HepG2 (cell line): ENCODE results near the gene POU2F1. TPM values are rescaled to one million over a fixed set of nuclear protein-coding genes. Genes with fewer than 3 reads are reported as not detected.

Experiments used
- ATAC-seq: fragments of 200-7000 bp; cut with Tn5 transposase; 3 replicates; pipeline ENCODE4 v1.9.1; 2020; ENCODE audit warnings: mild to moderate bottlenecking, moderate library complexity
- BruUV-seq: library from RNA; stranded (reverse); fragments of 400-500 nt; replicated peaks from 2 replicates; lab custom pipeline; 2021; lab: Mats Ljungman, UMichigan
- CTCF ChIA-PET: fragments of 300-600 bp; formaldehyde crosslinking; extraction: SDS; loops from one replicate; lab custom pipeline; 2021; ENCODE audit warnings: low total read pairs, inconsistent platforms, low intra/inter-chr PET ratio; lab: Yijun Ruan, JAX
- POLR2A ChIA-PET: fragments of 350-600 bp; sonication (Branson Sonifier 250); formaldehyde crosslinking; loops from one replicate; lab custom pipeline; 2020; ENCODE audit warnings: antibody characterized with exemption, inconsistent platforms; lab: Yijun Ruan, JAX
- DNase-seq: peaks from one replicate; pipeline ENCODE4 v3.0.0-alpha.2; 2015; ENCODE audit warnings: low spot score
- FAIRE-seq: peaks from 3 replicates; lab custom pipeline; 2011; peaks lifted over from hg19 to GRCh38; lab: Jason Lieb, UNC
- H2AFZ ChIP-seq: one replicate; pipeline ENCODE4 v1.6.1; 2011; ENCODE audit warnings: low read length, inconsistent platforms
- H3K27ac ChIP-seq: fragments of 300-600 bp; 3 replicates; pipeline ENCODE4 v1.8.0; 2011; ENCODE audit warnings: mixed run types, mild to moderate bottlenecking, mixed read lengths, low read length, inconsistent platforms; ENCODE audit not compliant: insufficient read depth; ENCODE audit errors: extremely low read length
- H3K27me3 ChIP-seq, 2 experiments: fragments of 200-600 bp in 1 of 2; 2 replicates in 1 of 2; 3 replicates in 1 of 2; pipeline versions ENCODE4 v1.6.0 to v1.8.0; 2011; ENCODE audit warnings: low read length in 2 of 2, mild to moderate bottlenecking in 2 of 2, moderate library complexity in 2 of 2, inconsistent platforms in 1 of 2; ENCODE audit not compliant: insufficient read depth in 2 of 2, control insufficient read depth in 1 of 2
- H3K36me3 ChIP-seq, 2 experiments: fragments of 200-600 bp in 1 of 2; replicated peaks in 1 of 2; 2 replicates in 1 of 2; 3 replicates in 1 of 2; pipeline versions ENCODE4 v1.5.1 to v1.8.0; 2011; ENCODE audit warnings: low read length in 2 of 2, inconsistent platforms in 1 of 2; ENCODE audit not compliant: insufficient read depth in 2 of 2, control insufficient read depth in 1 of 2
- H3K4me1 ChIP-seq: 2 replicates; pipeline ENCODE4 v1.5.1; 2012; ENCODE audit warnings: low read length, inconsistent platforms; ENCODE audit not compliant: insufficient read depth
- H3K4me2 ChIP-seq: 2 replicates; pipeline ENCODE4 v1.6.0; 2011; ENCODE audit warnings: low read depth, low read length, inconsistent platforms
- H3K4me3 ChIP-seq, 3 experiments: fragments of 200-600 bp in 1 of 3; sonication (generic), shearing (Covaris generic) in 1 of 3; replicated peaks in 1 of 3; 2 replicates each; pipeline ENCODE4 v1.5.1; 2011 to 2016; ENCODE audit warnings: low read length in 3 of 3, inconsistent platforms in 2 of 3, low read depth in 2 of 3, mild to moderate bottlenecking in 2 of 3, control low read depth in 1 of 3, mixed read lengths in 1 of 3; ENCODE audit not compliant: insufficient read depth in 1 of 3
- H3K79me2 ChIP-seq: one replicate; pipeline ENCODE4 v1.6.1; 2011; ENCODE audit warnings: low read length, inconsistent platforms; ENCODE audit not compliant: insufficient read depth
- H3K9ac ChIP-seq: 2 replicates; pipeline ENCODE4 v1.6.0; 2011; ENCODE audit warnings: mild to moderate bottlenecking, low read depth, low read length, inconsistent platforms; ENCODE audit not compliant: insufficient read depth
- H3K9me3 ChIP-seq: 2 replicates; pipeline ENCODE4 v1.5.1; 2012; ENCODE audit warnings: mild to moderate bottlenecking, low read length
- H4K20me1 ChIP-seq: 2 replicates; pipeline ENCODE4 v1.6.0; 2011; ENCODE audit warnings: inconsistent platforms, mild to moderate bottlenecking, low read length, moderate library complexity; ENCODE audit not compliant: insufficient read depth
- HNF4A ChIP-seq: sonication (generic); formaldehyde crosslinking; IDR thresholded peaks from 2 replicates; pipeline ENCODE4 v1.4.0; 2020; ENCODE audit warnings: missing genetic modification reagents
- MEIS2 ChIP-seq: sonication (generic); formaldehyde crosslinking; IDR thresholded peaks from 2 replicates; pipeline ENCODE4 v1.9.0; 2021; ENCODE audit warnings: mild to moderate bottlenecking, missing genetic modification reagents
- NFE2L1 ChIP-seq: sonication (generic); formaldehyde crosslinking; IDR thresholded peaks from 2 replicates; pipeline ENCODE4 v1.4.0; 2020; ENCODE audit warnings: missing genetic modification reagents, mild to moderate bottlenecking, borderline replicate concordance
- NR1H2 ChIP-seq: sonication (generic); formaldehyde crosslinking; IDR thresholded peaks from 2 replicates; pipeline ENCODE4 v1.8.1; 2022; ENCODE audit warnings: low read depth, missing genetic modification reagents, borderline replicate concordance
- NR3C1 ChIP-seq: sonication (generic); formaldehyde crosslinking; IDR thresholded peaks from 2 replicates; pipeline ENCODE4 v1.4.0; 2020; ENCODE audit warnings: missing genetic modification reagents
- PAX8 ChIP-seq: sonication (generic); formaldehyde crosslinking; IDR thresholded peaks from 2 replicates; pipeline ENCODE4 v1.8.0; 2022; ENCODE audit warnings: mild to moderate bottlenecking, missing genetic modification reagents, borderline replicate concordance
- TBP ChIP-seq: sonication (generic); formaldehyde crosslinking; IDR thresholded peaks from 2 replicates; pipeline ENCODE4 v1.5.0; 2020; ENCODE audit warnings: missing genetic modification reagents
- TEAD2 ChIP-seq: sonication (generic); formaldehyde crosslinking; IDR thresholded peaks from 2 replicates; pipeline ENCODE4 v1.9.0; 2021; ENCODE audit warnings: missing genetic modification reagents
- ZNF225 ChIP-seq: sonication (generic); formaldehyde crosslinking; IDR thresholded peaks from 2 replicates; pipeline ENCODE4 v1.4.0; 2020; ENCODE audit warnings: mild to moderate bottlenecking, missing genetic modification reagents
- ZNF260 ChIP-seq: sonication (generic); formaldehyde crosslinking; IDR thresholded peaks from 2 replicates; pipeline ENCODE4 v1.4.0; 2020; ENCODE audit warnings: missing genetic modification reagents, low read depth, mild to moderate bottlenecking, borderline replicate concordance
- ZNF34 ChIP-seq: sonication (generic); formaldehyde crosslinking; IDR thresholded peaks from 2 replicates; pipeline ENCODE4 v1.4.0; 2020; ENCODE audit warnings: mild to moderate bottlenecking, missing genetic modification reagents, borderline replicate concordance
- ZNF879 ChIP-seq: sonication (generic); formaldehyde crosslinking; IDR thresholded peaks from 2 replicates; pipeline ENCODE4 v1.8.1; 2023; ENCODE audit warnings: missing genetic modification reagents
- WGBS: methylation state at CpG from one replicate; pipeline ENCODE4 v1.1.6; 2017; ENCODE audit warnings: low lambda C conversion rate; 5-methylcytosine and 5-hydroxymethylcytosine counted together
- in situ Hi-C: cut with HindIII; loops from 2 replicates; pipeline ENCODE4 v1.10.0; 2017; ENCODE audit warnings: low pct_unique_long_range_greater_than_20kb; ENCODE audit not compliant: extremely low pct_ligation_motif_present
- intact Hi-C: fragments of 100-400 bp; cut with micrococcal nuclease; formaldehyde crosslinking; loops from one replicate; pipeline ENCODE4 v1.10.0; 2022; ENCODE audit not compliant: unreplicated experiment
- polyA plus RNA-seq, 8 experiments: library from polyadenylated mRNA; depleted of rRNA in 3 of 8; stranded (reverse) in 7 of 8; unstranded in 1 of 8; fragments of >200 nt; fragmentation: Illumina TruSeq in 4 of 8; extraction: Trizol in 4 of 8; gene quantifications; 2 replicates each; pipeline versions ENCODE4 v1.2.1 to v1.2.3, GENCODE V29; 2011 to 2016; ENCODE audit warnings: low read depth in 4 of 8, missing spikeins in 1 of 8, mixed read lengths in 1 of 8; ENCODE audit not compliant: insufficient read depth in 1 of 8
- total RNA-seq, 5 experiments: library from RNA; depleted of rRNA; stranded (reverse); fragments of >200 nt; fragmentation: Illumina TruSeq; extraction: Trizol; gene quantifications; 2 replicates each; pipeline ENCODE4 v1.2.3, GENCODE V29; 2016; ENCODE audit warnings: low read depth in 1 of 5
- TF ChIP-seq, protein P1 (sequence below): sonication (generic); formaldehyde crosslinking; IDR thresholded peaks from 2 replicates; pipeline ENCODE4 v1.4.0; 2020; ENCODE audit warnings: missing genetic modification reagents

The POU2F1 gene
- total and polyA plus RNA-seq, 2 of the 13 experiments (the other 11 are each of a cell fraction or from before 2014, with no cell fraction given) = 10.2 to 13.0 TPM

DNA sequence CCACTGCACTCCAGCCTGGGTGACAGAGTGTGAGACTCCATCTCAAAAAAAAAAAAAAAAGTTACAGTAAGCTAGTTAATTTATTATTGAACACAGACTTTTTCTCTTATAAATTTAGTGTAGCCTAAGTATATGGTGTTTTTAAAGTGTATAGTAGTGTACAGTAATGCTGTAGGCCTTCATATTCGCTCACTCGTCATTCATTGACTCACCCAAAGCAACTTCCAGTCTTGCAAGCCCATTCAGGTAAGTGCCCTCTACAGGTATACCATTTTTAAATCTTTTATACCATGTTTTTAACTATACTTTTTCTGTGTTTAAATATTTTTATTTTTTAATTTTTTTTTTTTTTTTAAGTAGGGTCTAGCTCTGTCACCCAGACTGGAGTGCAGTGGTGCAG is 12.1 kb downstream of the POU2F1 start:
- 97% methylated on average over 2 of the region's 2 CpGs for WGBS
- H3K4me2 ChIP-seq = no peak overlapping the region
- CTCF ChIA-PET = no interaction called here
- H3K4me3 ChIP-seq = no peak overlapping the region
- FAIRE-seq = no peak
- peaks cover 21% of the 10 kb centered on the region for H3K4me1 ChIP-seq
- H4K20me1 ChIP-seq = peaks cover 3% of the 10 kb centered on the region
- intact Hi-C loops = no loop called here
- H3K9me3 ChIP-seq = no peaks in the 10 kb centered on the region
- H3K27me3 ChIP-seq = no peaks in the 10 kb centered on the region
- H2AFZ ChIP-seq = no peak overlapping the region
- H3K79me2 ChIP-seq = peaks cover 81% of the 10 kb centered on the region
- no peak overlapping the region for H3K9ac ChIP-seq
- no peaks in the 10 kb centered on the region for H3K36me3 ChIP-seq
- TF ChIP-seq ZNF260 (CRISPR knock-in tag) (no peak), ZNF34 (no peak), PAX8 (CRISPR knock-in tag) (no peak), TBP (CRISPR knock-in tag) (no peak), NR3C1 (CRISPR knock-in tag) (no peak), NFE2L1 (no peak), HNF4A (no peak), ZNF225 (CRISPR knock-in tag) (no peak), TEAD2 (CRISPR knock-in tag) (no peak), MEIS2 (CRISPR knock-in tag) (no peak), NR1H2 (CRISPR knock-in tag) (no peak), ZNF879 (no peak)
- TF ChIP-seq, protein P1, sequence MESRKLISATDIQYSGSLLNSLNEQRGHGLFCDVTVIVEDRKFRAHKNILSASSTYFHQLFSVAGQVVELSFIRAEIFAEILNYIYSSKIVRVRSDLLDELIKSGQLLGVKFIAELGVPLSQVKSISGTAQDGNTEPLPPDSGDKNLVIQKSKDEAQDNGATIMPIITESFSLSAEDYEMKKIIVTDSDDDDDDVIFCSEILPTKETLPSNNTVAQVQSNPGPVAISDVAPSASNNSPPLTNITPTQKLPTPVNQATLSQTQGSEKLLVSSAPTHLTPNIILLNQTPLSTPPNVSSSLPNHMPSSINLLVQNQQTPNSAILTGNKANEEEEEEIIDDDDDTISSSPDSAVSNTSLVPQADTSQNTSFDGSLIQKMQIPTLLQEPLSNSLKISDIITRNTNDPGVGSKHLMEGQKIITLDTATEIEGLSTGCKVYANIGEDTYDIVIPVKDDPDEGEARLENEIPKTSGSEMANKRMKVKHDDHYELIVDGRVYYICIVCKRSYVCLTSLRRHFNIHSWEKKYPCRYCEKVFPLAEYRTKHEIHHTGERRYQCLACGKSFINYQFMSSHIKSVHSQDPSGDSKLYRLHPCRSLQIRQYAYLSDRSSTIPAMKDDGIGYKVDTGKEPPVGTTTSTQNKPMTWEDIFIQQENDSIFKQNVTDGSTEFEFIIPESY = no peak
- TF ChIP-seq, all 625 proteins: peak for 0
- no TSS peak for BruUV-seq
- POLR2A ChIA-PET = interaction anchor here (1.0 to 2.1 kb wide), 2 partner anchors 11 to 12 kb away, joined by 4 to 5 read pairs; partner anchors contain the start of gene POU2F1
- in situ Hi-C loops = no loop called here
- H3K27ac ChIP-seq = no peak overlapping the region
- DNase-seq (no peak), ATAC-seq (no peak)
